K562 (cell line): ENCODE results near the gene TTC28. TPM values are rescaled to one million over a fixed set of nuclear protein-coding genes. Genes with fewer than 3 reads are reported as not detected.

Experiments used
- ATAC-seq: fragments of 200-7000 bp; cut with Tn5 transposase; 3 replicates; pipeline ENCODE4 v1.9.1; 2020; ENCODE audit warnings: moderate library complexity
- BruUV-seq: library from RNA; stranded (reverse); fragments of 400-500 nt; replicated peaks from 2 replicates; lab custom pipeline; 2021; lab: Mats Ljungman, UMichigan
- CTCF ChIA-PET: fragments of 300-600 bp; formaldehyde crosslinking; extraction: SDS; loops from one replicate; lab custom pipeline; 2021; ENCODE audit warnings: low intra/inter-chr PET ratio; lab: Yijun Ruan, JAX
- POLR2A ChIA-PET: fragments of 300-600, 350-650 bp; sonication (Branson Sonifier 250); formaldehyde crosslinking; extraction: SDS; loops from one replicate; lab custom pipeline; 2021; ENCODE audit warnings: antibody characterized with exemption, inconsistent platforms; lab: Yijun Ruan, JAX
- DNase-seq, 4 experiments: peaks; one replicate each; pipeline versions ENCODE4 v3.0.0 to v3.0.0-alpha.2; 2011 to 2018; ENCODE audit warnings: low spot score in 3 of 4, mixed read lengths in 3 of 4; ENCODE audit errors: extremely low read depth in 1 of 4
- FAIRE-seq: peaks from 2 replicates; lab custom pipeline; 2011; peaks lifted over from hg19 to GRCh38; lab: Jason Lieb, UNC
- H2AFZ ChIP-seq: 2 replicates; pipeline ENCODE4 v1.6.0; 2011; ENCODE audit warnings: low read depth, low read length, control low read depth, inconsistent platforms
- H3K27ac ChIP-seq: fragments of 200-600 bp; 3 replicates; pipeline ENCODE4 v1.8.0; 2011; ENCODE audit warnings: low read depth, mild to moderate bottlenecking, control low read depth, inconsistent platforms, low read length, moderate library complexity, mixed read lengths; ENCODE audit errors: extremely low read depth
- H3K27me3 ChIP-seq, 2 experiments: fragments of 300-600 bp in 1 of 2; 2 replicates in 1 of 2; 3 replicates in 1 of 2; pipeline versions ENCODE4 v1.6.0 to v1.8.0; 2011; ENCODE audit warnings: inconsistent platforms in 2 of 2, low read length in 2 of 2, mild to moderate bottlenecking in 1 of 2, mixed read lengths in 1 of 2, moderate library complexity in 1 of 2; ENCODE audit not compliant: control insufficient read depth in 2 of 2, insufficient read depth in 2 of 2
- H3K36me3 ChIP-seq: fragments of 300-600 bp; 3 replicates; pipeline ENCODE4 v1.8.0; 2011; ENCODE audit warnings: mild to moderate bottlenecking, low read length, inconsistent platforms; ENCODE audit not compliant: control insufficient read depth, insufficient read depth
- H3K4me1 ChIP-seq, 2 experiments: fragments of 200-600 bp in 1 of 2; replicated peaks in 1 of 2; 2 replicates in 1 of 2; 3 replicates in 1 of 2; pipeline versions ENCODE4 v1.5.1 to v1.8.0; 2011; ENCODE audit warnings: inconsistent platforms in 2 of 2, low read length in 2 of 2, mild to moderate bottlenecking in 1 of 2, mixed read lengths in 1 of 2, moderate library complexity in 1 of 2; ENCODE audit not compliant: control insufficient read depth in 2 of 2, insufficient read depth in 2 of 2
- H3K4me2 ChIP-seq: 2 replicates; pipeline ENCODE4 v1.6.1; 2011; ENCODE audit warnings: low read length, control low read depth, inconsistent platforms, mixed read lengths; ENCODE audit not compliant: insufficient read depth
- H3K4me3 ChIP-seq: fragments of 200-600 bp; sonication (generic), shearing (Covaris generic); 2 replicates; pipeline ENCODE4 v1.5.1; 2016; ENCODE audit warnings: control low read depth, inconsistent platforms
- H3K79me2 ChIP-seq: fragments of 200-600 bp; 3 replicates; pipeline ENCODE4 v1.8.0; 2011; ENCODE audit warnings: low read length, inconsistent platforms; ENCODE audit not compliant: control insufficient read depth, insufficient read depth
- H3K9ac ChIP-seq, 2 experiments: 2 replicates each; pipeline versions ENCODE4 v1.6.0 to v1.6.1; 2011; ENCODE audit warnings: low read depth in 2 of 2, low read length in 2 of 2, control low read depth in 1 of 2, inconsistent platforms in 1 of 2, mild to moderate bottlenecking in 1 of 2, mixed read lengths in 1 of 2; ENCODE audit not compliant: insufficient read depth in 1 of 2
- H3K9me1 ChIP-seq: one replicate; pipeline ENCODE4 v1.6.0; 2011; ENCODE audit warnings: inconsistent platforms, mild to moderate bottlenecking, low read length, moderate library complexity; ENCODE audit not compliant: control insufficient read depth, insufficient read depth
- H3K9me3 ChIP-seq: replicated peaks from 2 replicates; pipeline ENCODE4 v1.5.1; 2011; ENCODE audit warnings: low read depth, low read length, inconsistent platforms; ENCODE audit not compliant: control insufficient read depth, insufficient read depth
- H4K20me1 ChIP-seq: replicated peaks from 2 replicates; pipeline ENCODE4 v1.6.1; 2011; ENCODE audit warnings: low read length, inconsistent platforms, mixed read lengths; ENCODE audit not compliant: control insufficient read depth, insufficient read depth
- ATF1 ChIP-seq, 2 experiments: fragments of 450-650 bp in 1 of 2; IDR thresholded peaks; 2 replicates each; pipeline ENCODE4 v1.6.1; 2016; ENCODE audit warnings: missing compliant biosample characterization in 1 of 2, missing genetic modification characterization in 1 of 2
- DEAF1 ChIP-seq: fragments of 450-650 bp; formaldehyde crosslinking; IDR thresholded peaks from 2 replicates; pipeline ENCODE4 v1.4.0; 2020; ENCODE audit warnings: mild to moderate bottlenecking, moderate library complexity
- HDAC2 ChIP-seq: fragments of 450-650 bp; IDR thresholded peaks from 2 replicates; pipeline ENCODE4 v1.6.1; 2016; ENCODE audit warnings: mild to moderate bottlenecking
- HDGF ChIP-seq: fragments of 450-650 bp; IDR thresholded peaks from 2 replicates; pipeline ENCODE4 v1.6.1; 2016
- L3MBTL2 ChIP-seq: fragments of 450-650 bp; IDR thresholded peaks from 2 replicates; pipeline ENCODE4 v1.6.1; 2016; ENCODE audit warnings: mild to moderate bottlenecking, moderate library complexity
- PCBP1 ChIP-seq: fragments of 200-400 bp; formaldehyde crosslinking; IDR thresholded peaks from 2 replicates; pipeline ENCODE4 v1.6.1; 2018; ENCODE audit warnings: mild to moderate bottlenecking, low read depth, low read length; ENCODE audit not compliant: poor library complexity, severe bottlenecking
- POLR2B ChIP-seq: fragments of 450-650 bp; IDR thresholded peaks from 2 replicates; pipeline ENCODE4 v1.6.1; 2018; ENCODE audit warnings: low read depth; ENCODE audit not compliant: partially characterized antibody
- PRDM10 ChIP-seq: fragments of 450-650 bp; IDR thresholded peaks from 2 replicates; pipeline ENCODE4 v1.6.1; 2018; ENCODE audit not compliant: partially characterized antibody
- SMARCB1 ChIP-seq: IDR thresholded peaks from 2 replicates; pipeline ENCODE4 v1.6.1; 2011; ENCODE audit warnings: improper control_type of control experiment, low read depth; ENCODE audit not compliant: insufficient read length
- TAF7 ChIP-seq: fragments of 450-650 bp; IDR thresholded peaks from 2 replicates; pipeline ENCODE4 v1.6.1; 2016; ENCODE audit warnings: missing genetic modification characterization, missing compliant biosample characterization
- ZNF609 ChIP-seq: sonication (generic); formaldehyde crosslinking; IDR thresholded peaks from 2 replicates; pipeline ENCODE4 v1.8.1; 2023; ENCODE audit warnings: missing genetic modification reagents, mild to moderate bottlenecking, borderline replicate concordance
- ZNF668 ChIP-seq: fragments of 250-450 bp; sonication (Bioruptor Pico); IDR thresholded peaks from 2 replicates; pipeline ENCODE4 v1.8.0; 2022; ENCODE audit warnings: mild to moderate bottlenecking, inconsistent platforms
- ZNF707 ChIP-seq: fragments of 250-450 bp; sonication (Bioruptor Pico); conservative IDR thresholded peaks from 2 replicates; pipeline ENCODE4 v1.8.0; 2022; ENCODE audit warnings: inconsistent platforms, mild to moderate bottlenecking, moderate library complexity
- ZSCAN29 ChIP-seq: fragments of 450-650 bp; IDR thresholded peaks from 2 replicates; pipeline ENCODE4 v1.6.1; 2017
- WGBS: fragments of 100-300 bp; shearing (Covaris generic); methylation state at CpG from one replicate; pipeline ENCODE4 v1.1.6; 2016; ENCODE audit warnings: low coverage, mixed read lengths; ENCODE audit not compliant: insufficient coverage; ENCODE audit errors: missing lambda C conversion rate; 5-methylcytosine and 5-hydroxymethylcytosine counted together
- in situ Hi-C: fragments of 300-500 bp; cut with MboI; formaldehyde crosslinking; loops from 4 replicates; pipeline ENCODE4 v1.15.0; 2018; ENCODE audit warnings: inconsistent platforms, mixed read lengths
- intact Hi-C: fragments of 100-400 bp; cut with micrococcal nuclease; formaldehyde crosslinking; loops from 2 replicates; pipeline ENCODE4 v1.14.2; 2022
- polyA plus RNA-seq, 8 experiments: library from polyadenylated mRNA; depleted of rRNA in 4 of 8; stranded (reverse) in 5 of 8; unstranded in 3 of 8; fragments of >200 nt; fragmentation: Nextera tagmentation in 2 of 8; fragmentation: Illumina TruSeq in 1 of 8; extraction: Ambion mirVana in 2 of 8; extraction: Trizol in 1 of 8; gene quantifications; 2 replicates each; pipeline versions ENCODE4 v1.2.1 to v1.2.3, GENCODE V29; 2011 to 2014; ENCODE audit warnings: inconsistent platforms in 1 of 8, missing spikeins in 1 of 8
- total RNA-seq, 7 experiments: library from RNA; depleted of rRNA in 6 of 7; stranded (reverse); fragments of >200 nt in 6 of 7; fragmentation: Illumina TruSeq in 2 of 7; extraction: Trizol in 2 of 7; gene quantifications; 2 replicates each; pipeline versions ENCODE4 v1.2.1 to v1.2.3, GENCODE V29; 2011 to 2021; ENCODE audit warnings: low replicate concordance in 1 of 7

The TTC28 gene
- total and polyA plus RNA-seq, 9 of the 15 experiments (the other 6 are each of a cell fraction or from before 2014, with no cell fraction given) = 0.22 to 10.7 (median 3.1) TPM

GRCh38 chr22:27984723-27985122, 694.9 kb downstream of the TTC28 start:
- Histone ChIP-seq H3K27ac (no peak overlapping the region), H3K79me2 (no peaks in the 10 kb centered on the region), H3K36me3 (peaks cover 9% of the 10 kb centered on the region; the same call in 1 of the 3 replicates), H3K4me3 (no peak overlapping the region), H2AFZ (no peak overlapping the region), H3K27me3 (no peaks in the 10 kb centered on the region), H3K9me1 (no peaks in the 10 kb centered on the region), H3K4me2 (no peak overlapping the region), H3K9ac (no peak overlapping the region), H4K20me1 (no peaks in the 10 kb centered on the region), H3K9me3 (no peaks in the 10 kb centered on the region), H3K4me1 (no peaks in the 10 kb centered on the region; a peak in 1 of 5 replicates)
- intact Hi-C loops = no loop called here
- no peak for FAIRE-seq
- TF ChIP-seq PCBP1 (no peak), SMARCB1 (no peak), PRDM10 (no peak), ZSCAN29 (no peak), ZNF609 (no peak), ZNF707 (CRISPR knock-in tag) (no peak), HDAC2 (no peak), DEAF1 (CRISPR knock-in tag) (no peak), POLR2B (no peak), TAF7 (tag) (no peak), ATF1 (CRISPR knock-in tag; IDR thresholded peaks at IDR 0.05) (no peak), ATF1 (tag; IDR thresholded peaks at IDR 0.05) (no peak), ZNF668 (no peak), L3MBTL2 (no peak), HDGF (no peak)
- CTCF ChIA-PET = no interaction called here
- no TSS peak for BruUV-seq
- POLR2A ChIA-PET = no interaction called here
- WGBS = 80% methylated on average over 6 of the region's 9 CpGs
- in situ Hi-C loops = no loop called here
- no peak for DNase-seq
- ATAC-seq = no peak
